Suppressor macrophage treated with lipopolysaccharide for 4 hours (primary cell): ENCODE data around the gene MRM2.

Source experiments
- DNase-seq: peaks from one replicate; pipeline ENCODE4 v3.0.0-alpha.2; 2020

The MRM2 gene

GRCh38 chr7:2201686-2202360 lies 40.2 kb downstream of the MRM2 start:
- DNase-seq = no peak

- DNase-seq = no peak
Measured at GRCh38 chr7:2201128-2201527, 40.9 kb downstream of the MRM2 start.

DNA sequence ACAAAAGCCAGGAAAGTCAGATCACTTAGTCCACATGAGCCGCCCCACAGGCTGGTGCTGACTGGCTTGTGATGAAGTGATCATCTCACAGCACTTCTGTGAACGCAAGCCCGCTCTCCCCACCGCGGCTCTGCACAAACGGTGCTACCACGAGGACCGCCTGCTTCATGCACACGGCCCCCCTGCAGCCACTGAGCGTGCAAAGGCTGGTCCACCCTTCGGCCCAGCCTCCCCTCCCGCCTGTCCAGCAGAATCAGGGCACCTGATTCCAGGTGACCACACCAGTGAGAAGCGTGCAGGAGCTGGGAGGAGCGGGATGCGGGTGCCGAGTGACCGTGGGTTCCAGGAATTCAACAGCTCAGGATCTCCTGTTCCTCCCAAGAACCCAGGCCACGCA lies 41.4 kb downstream of the MRM2 start:
- no peak for DNase-seq

- no peak for DNase-seq
Measured at GRCh38 chr7:2199956-2200583, 41.9 kb downstream of the MRM2 start.

DNA sequence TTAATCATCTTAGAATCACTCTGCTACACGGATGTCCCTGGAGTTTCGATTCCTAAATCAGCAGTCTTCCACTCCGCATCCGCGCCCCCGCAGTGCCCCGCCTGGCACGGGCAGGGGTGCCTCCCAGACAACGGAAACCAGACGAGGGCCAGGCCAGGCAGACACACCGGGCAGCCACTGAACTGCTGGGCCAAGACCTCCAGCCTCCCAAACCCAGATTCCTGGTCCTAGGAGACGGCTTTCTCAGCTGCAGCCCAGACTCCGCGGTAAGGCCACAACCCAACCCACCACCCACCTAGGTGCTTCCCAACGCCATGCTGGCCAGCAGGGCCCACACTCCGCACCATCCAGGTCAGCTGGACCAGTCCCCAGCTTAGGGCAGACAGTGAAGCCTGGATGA lies 42.5 kb downstream of the MRM2 start:
- DNase-seq = no peak

DNA sequence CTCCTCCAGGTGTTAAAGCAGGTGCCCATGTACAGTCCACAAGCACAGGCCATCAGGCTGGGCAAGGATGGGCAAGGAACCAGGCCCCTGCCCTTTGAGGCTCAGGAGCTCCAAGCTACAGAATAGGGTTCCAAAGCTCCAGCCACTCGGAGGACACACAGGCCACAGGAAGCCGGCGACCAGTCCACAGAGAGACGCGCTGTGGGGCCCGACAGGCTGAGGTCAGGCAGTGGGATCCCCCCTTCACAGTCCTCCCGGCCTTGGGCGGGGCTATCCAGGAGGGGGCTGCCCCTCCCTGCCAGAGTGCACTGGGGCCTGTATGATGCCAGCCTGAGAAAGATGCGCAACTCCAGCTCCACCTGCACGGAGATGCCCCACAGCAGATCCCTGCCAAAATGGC lies 43.2 kb downstream of the MRM2 start:
- no peak for DNase-seq

DNA sequence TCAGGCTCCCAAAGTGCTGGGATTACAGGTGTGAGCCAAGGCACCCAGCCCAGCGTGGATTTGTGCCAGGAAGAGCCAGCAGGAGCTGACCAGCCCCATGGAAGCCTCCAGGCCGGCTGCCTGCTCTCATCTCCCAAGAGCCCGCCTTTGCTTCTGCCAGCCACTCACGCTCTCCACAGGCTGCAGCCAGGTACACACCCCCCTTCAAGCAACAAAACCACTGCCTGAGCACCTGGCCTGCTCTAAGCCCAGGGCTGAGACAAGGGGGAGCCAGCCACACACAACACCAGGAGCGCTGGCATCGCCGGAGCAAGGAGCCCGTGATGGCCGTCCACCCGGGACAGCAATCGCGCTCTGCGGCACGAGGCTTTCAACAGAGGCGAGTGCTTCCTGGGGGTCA lies 43.8 kb downstream of the MRM2 start:
- DNase-seq = no peak

- DNase-seq = no peak
Measured at GRCh38 chr7:2197436-2198155, 44.4 kb downstream of the MRM2 start.

DNA sequence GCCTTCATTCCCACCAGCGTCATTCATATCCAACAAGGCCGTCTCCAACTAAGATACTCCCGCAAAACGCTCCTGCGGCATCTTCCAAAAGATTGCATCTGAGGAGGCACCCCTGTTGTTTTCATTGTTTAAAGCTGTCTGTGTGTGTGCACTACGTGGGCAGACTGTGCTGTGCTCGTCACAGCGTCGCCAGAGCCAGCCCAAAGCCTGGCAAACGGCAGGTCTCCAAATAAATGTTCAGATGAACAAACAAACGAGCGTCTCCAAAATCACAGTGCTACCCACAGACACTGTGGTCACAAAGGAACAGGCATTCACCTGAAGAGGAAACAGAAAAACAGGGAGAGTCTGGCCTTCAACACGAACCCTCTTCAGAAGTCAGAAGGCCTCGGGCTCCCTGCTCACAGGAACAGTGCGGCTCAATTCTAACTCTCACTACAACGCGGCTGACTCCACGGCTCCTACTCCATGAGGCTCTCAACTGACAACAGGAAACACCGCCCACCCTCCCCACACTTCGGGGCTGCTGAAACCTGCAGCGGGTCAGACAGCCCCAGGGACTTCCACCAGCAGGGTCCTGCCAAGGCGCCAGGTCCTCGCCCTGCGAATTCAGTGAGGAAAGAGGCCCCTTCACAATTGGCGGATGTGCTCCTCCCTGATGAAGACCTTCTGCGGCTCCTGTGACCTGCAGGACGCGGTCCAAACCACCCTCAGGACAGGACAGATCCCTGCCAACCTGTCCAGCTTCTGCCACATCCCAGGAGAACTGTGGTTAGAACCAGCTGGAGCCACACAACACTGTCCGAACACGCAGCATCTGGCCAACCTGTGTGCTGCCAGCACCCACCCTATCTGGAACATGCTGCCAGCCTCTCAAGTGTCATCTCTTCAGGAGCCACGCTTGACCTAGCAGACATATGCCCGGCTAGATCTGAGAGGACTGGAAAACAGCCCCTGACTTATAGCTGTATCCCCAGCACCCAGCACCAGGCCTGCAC lies 45.3 kb downstream of the MRM2 start:
- no peak for DNase-seq

- DNase-seq = no peak
Measured at GRCh38 chr7:2195400-2196246, 46.4 kb downstream of the MRM2 start.

GRCh38 chr7:2193575-2194305 lies 48.3 kb downstream of the MRM2 start:
- no peak for DNase-seq

GRCh38 chr7:2192831-2193534 lies 49.0 kb downstream of the MRM2 start:
- DNase-seq = no peak

- no peak for DNase-seq
Measured at GRCh38 chr7:2191016-2191415, 51.0 kb downstream of the MRM2 start.

GRCh38 chr7:2190531-2190930 lies 51.5 kb downstream of the MRM2 start:
- DNase-seq = no peak

- no peak for DNase-seq
Measured at GRCh38 chr7:2186166-2186565, 55.8 kb downstream of the MRM2 start.

- DNase-seq = no peak
Measured at GRCh38 chr7:2185715-2186114, 56.3 kb downstream of the MRM2 start.
